SK-N-MC (cell line): Measurements from ENCODE around the gene HTR1E.
"Not testable (repeated sequence)": the region's sequence is repeated elsewhere in the genome, so short reads cannot be mapped to it uniquely, and the experiment has no call there.

Experiments
- EZH2 ChIP-seq: fragments of 200-600 bp; sonication (generic); IDR thresholded peaks from one replicate; pipeline ENCODE4 v1.6.1; 2017; ENCODE audit warnings: antibody characterized with exemption
- POLR2AphosphoS5 ChIP-seq: IDR thresholded peaks from 2 replicates; pipeline ENCODE4 v1.6.1; 2012; ENCODE audit warnings: mild to moderate bottlenecking, low read depth, low read length, borderline replicate concordance

DNA sequence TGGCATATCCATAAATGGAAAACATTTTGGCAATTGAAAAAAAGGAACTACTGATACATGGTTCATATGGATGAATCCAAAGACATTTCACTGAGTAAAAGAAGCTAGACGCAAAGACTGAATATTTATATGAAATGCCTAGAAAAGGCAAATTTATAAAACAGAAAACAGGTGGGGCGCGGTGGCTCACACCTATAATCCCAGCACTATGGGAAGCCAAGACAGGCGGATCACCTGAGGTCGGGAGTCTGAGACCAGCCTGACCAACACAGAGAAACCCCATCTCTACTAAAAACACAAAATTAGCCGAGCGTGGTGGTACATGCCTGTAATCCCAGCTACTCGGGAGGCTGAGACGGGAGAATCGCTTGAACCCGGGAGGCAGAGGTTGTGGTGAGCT is 9.5 kb upstream of the HTR1E start:
- TF ChIP-seq POLR2AphosphoS5, EZH2: not testable (repeated sequence)
